NT2/D1 (cell line): Measurements from ENCODE around the gene ABCC8.

Experiments used
- SUZ12 ChIP-seq: IDR thresholded peaks from 2 replicates; pipeline ENCODE4 v1.6.1; 2011; ENCODE audit not compliant: insufficient read length, insufficient read depth; ENCODE audit errors: extremely low read depth
- ZNF274 ChIP-seq: IDR thresholded peaks from 2 replicates; pipeline ENCODE4 v1.6.1; 2011; ENCODE audit warnings: mild to moderate bottlenecking, low read depth, low read length

DNA sequence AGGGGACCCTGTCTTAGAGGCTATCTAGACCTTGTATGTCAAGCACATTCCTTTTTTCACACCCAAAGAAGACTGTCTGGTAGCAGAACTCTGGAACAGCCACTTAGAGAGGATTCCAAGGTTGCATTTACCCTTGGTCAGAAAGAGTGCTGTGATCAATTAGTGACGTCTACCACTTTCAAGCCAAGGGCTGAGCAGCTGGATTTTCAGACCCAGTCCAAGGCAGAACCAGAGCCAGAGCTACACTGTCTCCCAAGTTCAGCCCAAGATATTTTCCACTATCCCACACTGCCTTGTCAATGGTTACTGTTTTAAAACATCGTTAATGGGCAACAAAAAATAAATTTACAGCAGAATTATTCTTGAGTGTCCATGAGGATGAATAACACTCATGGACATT, 24.0 kb downstream of the ABCC8 start:
- no peak for TF ChIP-seq ZNF274
- no peak for TF ChIP-seq SUZ12
